Stimulated activated CD8-positive, alpha-beta memory T cell treated with anti-CD3 and anti-CD28 coated beads, Interleukin-15, amount 100 ng/mL, for 24 hours (primary cell): ENCODE data around the gene INSIG1.

Source experiments
- DNase-seq: peaks from one replicate; pipeline ENCODE4 v3.0.0-alpha.2; 2020; ENCODE audit warnings: low read depth

The INSIG1 gene

GRCh38 chr7:155285423-155285822 lies 12.3 kb upstream of the INSIG1 start:
- DNase-seq = no peak

DNA sequence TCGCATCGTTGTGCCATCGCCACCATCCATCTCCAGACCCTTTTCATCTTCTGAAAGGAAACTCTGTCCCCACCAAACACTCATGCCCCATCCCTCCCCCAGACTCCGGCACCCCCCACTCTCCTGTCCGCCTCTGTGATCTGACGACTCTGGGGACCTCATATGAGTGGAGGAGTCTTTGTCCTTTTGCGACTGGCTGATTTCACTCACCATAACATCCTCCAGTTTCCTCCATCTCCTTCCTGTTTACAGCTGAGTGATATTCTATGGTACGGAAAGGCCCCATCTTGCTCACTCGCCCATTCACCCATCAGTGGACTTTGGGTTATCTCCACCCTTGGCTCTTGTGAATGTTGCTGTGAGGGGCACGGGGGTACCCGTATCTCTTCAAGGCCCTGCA lies 11.8 kb upstream of the INSIG1 start:
- DNase-seq = no peak

- no peak for DNase-seq
Measured at GRCh38 chr7:155286686-155287085, 11.0 kb upstream of the INSIG1 start.

- DNase-seq = no peak
Measured at GRCh38 chr7:155287284-155287935, 10.3 kb upstream of the INSIG1 start.

DNA sequence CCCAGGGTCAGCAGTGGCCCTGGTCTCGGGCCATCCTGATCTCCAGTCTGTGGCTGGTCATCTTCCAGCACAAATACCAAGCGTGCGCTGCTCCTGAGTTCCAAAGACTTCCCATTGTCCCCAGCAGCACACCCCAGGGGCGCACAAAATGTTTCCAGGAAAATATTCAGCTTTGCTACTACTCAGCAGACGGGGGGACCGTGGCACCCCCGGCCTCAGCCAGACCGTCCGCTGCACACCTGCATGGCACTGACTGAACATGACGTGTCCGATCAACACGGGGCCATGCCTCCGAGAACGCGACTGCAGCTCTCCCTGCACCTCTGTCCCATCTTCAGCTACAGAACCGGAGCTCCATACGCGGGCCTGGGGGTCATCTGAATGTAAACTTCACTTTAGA lies 9.6 kb upstream of the INSIG1 start:
- DNase-seq = no peak

DNA sequence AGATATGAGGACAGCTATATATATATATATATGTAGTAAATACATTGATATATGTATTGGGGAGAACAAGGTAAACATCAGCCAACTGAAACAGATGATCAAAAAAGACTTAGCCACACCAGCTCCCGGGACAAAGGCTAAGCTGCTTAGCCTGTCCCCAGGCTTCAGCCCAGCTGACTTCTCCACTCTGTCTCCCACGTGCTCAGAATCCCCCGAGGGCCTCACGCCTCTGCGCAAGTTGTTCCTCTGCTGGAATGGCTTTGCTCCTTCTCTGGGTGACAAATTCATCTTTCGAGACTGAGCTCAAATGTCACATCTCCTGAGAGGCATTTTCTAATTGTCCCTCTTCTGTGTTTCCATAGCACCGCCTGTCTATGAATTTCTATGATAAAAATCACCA lies 8.6 kb upstream of the INSIG1 start:
- DNase-seq = no peak

DNA sequence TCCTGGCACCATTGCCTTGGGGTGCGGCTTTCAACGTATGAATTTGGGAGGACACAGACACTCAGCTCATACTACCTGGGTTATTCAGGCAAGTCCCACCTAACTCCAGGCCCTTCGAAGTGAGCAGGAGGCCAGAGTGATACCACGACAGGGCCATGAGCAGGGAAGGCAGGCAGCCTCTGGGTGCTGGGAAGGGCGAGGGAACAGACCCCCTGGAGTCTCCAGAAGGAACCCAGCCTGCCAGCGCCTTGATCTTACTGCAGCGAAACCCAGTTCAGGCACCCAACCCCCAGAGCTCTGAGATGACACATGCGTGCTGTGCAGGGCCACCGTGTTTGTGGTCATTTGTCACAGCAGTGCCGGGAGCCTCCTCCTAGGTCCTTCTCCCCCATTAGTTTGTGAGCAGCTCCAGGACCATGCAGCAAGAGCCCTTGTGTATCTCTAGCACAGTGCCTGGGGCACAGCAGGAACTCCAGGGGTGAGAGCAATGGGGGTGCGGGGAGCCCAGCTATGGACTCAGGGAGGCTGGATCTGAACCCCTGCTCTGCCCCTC lies 7.7 kb upstream of the INSIG1 start:
- no peak for DNase-seq

GRCh38 chr7:155291045-155291530 lies 6.6 kb upstream of the INSIG1 start:
- DNase-seq = no peak

GRCh38 chr7:155291729-155292128 lies 5.9 kb upstream of the INSIG1 start:
- DNase-seq = no peak

- DNase-seq = no peak
Measured at GRCh38 chr7:155292680-155293226, 4.9 kb upstream of the INSIG1 start.

DNA sequence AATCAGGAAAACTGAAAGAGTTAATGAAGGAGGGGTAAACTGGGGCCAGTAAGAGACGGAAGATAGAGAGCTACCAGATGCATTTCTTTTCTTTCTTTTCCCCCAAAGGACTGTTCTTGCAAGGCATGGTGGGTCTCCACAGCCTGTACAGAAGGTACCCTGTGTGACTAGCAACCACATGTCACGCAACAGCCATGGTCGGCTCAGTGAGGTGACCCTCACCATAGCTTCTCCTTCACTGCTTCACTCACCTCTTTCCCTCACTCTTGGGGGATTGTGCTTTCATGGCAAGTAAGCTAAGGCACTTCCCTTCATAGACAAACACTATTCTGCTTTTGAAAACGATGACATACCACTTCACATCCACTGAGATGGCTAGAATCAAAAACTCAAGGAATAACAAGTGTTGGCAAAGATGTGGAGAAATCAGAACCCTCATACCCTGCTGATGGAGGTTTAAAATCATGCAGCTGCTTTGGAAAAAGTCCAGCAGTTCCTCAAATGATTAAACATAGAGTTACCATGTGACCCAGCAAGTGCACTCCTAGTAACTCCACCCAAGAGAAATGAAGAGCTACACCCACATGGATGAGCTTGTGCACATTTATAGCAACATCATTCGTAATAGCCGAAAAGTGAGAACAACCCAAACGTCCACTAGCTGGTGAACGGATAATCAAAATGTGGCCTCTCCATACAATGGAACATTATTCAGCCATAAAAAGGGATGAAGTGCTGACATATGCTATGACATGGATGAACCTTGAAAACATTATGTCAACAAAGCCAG lies 3.8 kb upstream of the INSIG1 start:
- DNase-seq = no peak

GRCh38 chr7:155294511-155294778 lies 3.2 kb upstream of the INSIG1 start:
- no peak for DNase-seq

DNA sequence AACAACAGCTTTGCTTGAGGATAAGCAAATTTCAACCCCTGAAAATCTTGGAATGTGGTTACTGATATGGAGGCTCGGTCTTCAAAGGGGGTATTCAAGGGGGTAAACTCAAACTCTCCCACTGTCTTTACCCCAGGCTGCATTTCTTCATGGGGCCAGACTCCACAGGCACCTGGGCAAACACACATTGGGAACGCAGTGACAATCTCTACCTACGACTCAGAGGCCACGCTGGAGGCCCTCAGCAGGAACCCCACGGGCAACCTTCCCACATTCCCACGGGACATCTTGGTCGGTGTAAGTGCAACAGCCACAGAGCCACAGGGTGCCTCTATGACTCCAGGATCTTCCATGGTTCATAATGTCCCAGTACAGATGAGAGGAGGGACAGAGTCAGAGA lies 2.2 kb upstream of the INSIG1 start:
- no peak for DNase-seq

DNA sequence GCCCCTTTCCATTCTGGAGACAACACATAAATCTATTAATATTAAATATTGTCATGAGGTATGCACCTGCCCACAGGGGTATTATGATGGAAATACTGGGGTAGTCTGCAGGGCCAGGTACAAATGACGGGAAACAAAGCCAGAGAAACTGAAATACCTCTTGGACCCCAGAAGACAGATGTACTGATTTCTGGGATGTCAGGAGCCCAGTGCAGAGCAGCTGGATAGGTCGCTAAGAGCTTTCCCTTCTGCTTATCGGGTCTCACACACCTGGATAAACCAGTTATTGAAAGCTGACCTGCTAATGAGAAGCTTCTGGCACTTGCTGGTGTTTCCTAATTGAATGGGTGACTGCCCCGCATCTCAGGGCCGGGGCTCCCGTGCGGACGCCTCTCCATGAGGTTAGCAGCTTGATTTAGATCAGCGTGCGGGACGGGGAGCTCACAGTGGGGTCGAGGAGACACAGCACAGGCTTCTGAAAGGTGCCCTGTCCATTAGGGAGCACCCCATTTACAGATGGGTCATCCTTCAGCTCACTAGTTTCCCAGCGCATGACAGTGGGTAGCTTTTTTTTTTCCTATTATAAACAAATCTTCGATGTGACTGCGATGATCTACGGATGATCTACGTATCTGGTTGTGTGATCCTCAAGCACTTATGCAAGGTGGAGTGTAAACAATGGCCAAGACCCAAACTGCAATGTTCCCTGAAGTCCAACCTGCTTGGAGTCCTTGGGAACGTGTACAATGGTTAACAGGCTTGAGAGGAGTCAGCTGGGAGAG lies 1.5 kb upstream of the INSIG1 start:
- DNase-seq = no peak

DNA sequence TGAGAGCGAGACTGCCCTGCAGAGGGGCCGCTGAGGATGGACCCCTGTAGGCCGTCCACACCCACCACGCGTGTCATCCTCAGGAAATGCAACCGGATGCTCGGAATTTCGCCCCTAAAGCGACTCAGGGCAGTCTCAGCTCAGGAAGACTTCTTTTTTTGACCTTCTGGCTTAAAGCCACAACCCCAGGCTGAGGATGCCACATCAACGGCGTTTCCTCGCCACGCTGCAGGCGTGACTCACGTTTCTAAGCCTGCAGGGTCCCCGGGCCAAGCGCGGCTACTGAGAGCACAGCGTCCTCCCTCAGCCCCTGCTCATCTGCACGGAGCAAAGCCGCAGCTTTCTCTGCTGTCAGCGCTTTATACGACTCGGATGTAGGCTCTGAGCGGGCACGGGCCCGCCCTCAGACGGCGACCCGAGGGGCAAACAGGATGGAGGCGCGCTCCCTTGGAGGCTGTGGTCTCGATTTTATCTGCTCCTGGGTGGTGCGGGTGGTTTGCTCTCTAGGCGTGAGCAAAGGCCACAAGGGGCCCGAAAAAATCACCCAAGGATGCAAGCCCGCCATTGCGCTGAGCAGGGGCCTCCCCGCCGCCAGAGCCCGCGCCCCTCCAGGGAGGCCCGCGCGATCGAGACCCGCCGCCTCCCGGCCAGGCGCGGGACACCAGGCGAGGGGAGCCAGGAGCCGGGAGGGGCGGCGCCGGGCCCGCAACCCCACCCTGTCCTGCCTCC lies 726 bp upstream of the INSIG1 start:
- peak; percentile 59 for DNase-seq

GRCh38 chr7:155298288-155298833 lies 683 bp downstream of the INSIG1 start:
- DNase-seq = no peak

- DNase-seq = peak; percentile 82
Measured at GRCh38 chr7:155298834-155299534, 1.3 kb downstream of the INSIG1 start.

GRCh38 chr7:155299535-155300202 lies 2.0 kb downstream of the INSIG1 start:
- no peak for DNase-seq

- DNase-seq = no peak
Measured at GRCh38 chr7:155300641-155301452, 3.2 kb downstream of the INSIG1 start.
